Measurements from ENCODE around the gene VCAN. TPM values are rescaled to one million over a fixed set of nuclear protein-coding genes. Genes with fewer than 3 reads are reported as not detected.

VCAN gene
- total and polyA plus RNA-seq, 2 experiments from 2014 or later: 133 to 404 TPM

- Mint-ChIP-seq H3K9me3 (no peaks in the 10 kb centered on the region), H3K4me3 (no peak overlapping the region), H3K36me3 (ENCODE audit: low read depth) (no peaks in the 10 kb centered on the region), H3K27me3 (ENCODE audit: insufficient read depth, low read depth, poor library complexity) (no peaks in the 10 kb centered on the region), H3K27ac (no peak overlapping the region), H3K4me1 (no peaks in the 10 kb centered on the region)
- no peaks in the 10 kb centered on the region for H4K20me1 ChIP-seq (replicated peaks; ENCODE audit: insufficient read depth)
- no peak overlapping the region for H2AFZ ChIP-seq
- ATAC-seq: no peak
- H3K9me2 ChIP-seq (ENCODE audit: insufficient read depth): no peaks in the 10 kb centered on the region
- no peaks in the 10 kb centered on the region for H3K79me2 ChIP-seq (replicated peaks; ENCODE audit: insufficient read depth)
- H3K4me3 ChIP-seq: no peak overlapping the region
- H3K27ac ChIP-seq (ENCODE audit: low read depth): no peak overlapping the region
- no peaks in the 10 kb centered on the region for H3K4me1 ChIP-seq (ENCODE audit: insufficient read depth)
- no peaks in the 10 kb centered on the region for H3F3A ChIP-seq (replicated peaks; ENCODE audit: low read depth)
- no peaks in the 10 kb centered on the region for H3K27me3 ChIP-seq (ENCODE audit: insufficient read depth)
- DNase-seq (ENCODE audit: low spot score): no peak
- no peak for TF ChIP-seq EZH2phosphoT487 (IDR thresholded peaks at IDR 0.05; ENCODE audit: unreplicated experiment)
- no peak for TF ChIP-seq REST (IDR thresholded peaks at IDR 0.05; ENCODE audit: unreplicated experiment)
- no peak for TF ChIP-seq CREB1 (CRISPR knock-in tag; IDR thresholded peaks at IDR 0.05; ENCODE audit: low read depth)
- no peak for TF ChIP-seq JUNB (IDR thresholded peaks at IDR 0.05; ENCODE audit: unreplicated experiment)
- no peaks in the 10 kb centered on the region for H3K36me3 ChIP-seq (ENCODE audit: insufficient read depth)
- H3K4me2 ChIP-seq: no peak overlapping the region
Observed at GRCh38 chr5:83589786-83590185, 118.2 kb downstream of the VCAN start.

GRCh38 chr5:83590966-83591365, 119.4 kb downstream of the VCAN start:
- no peaks in the 10 kb centered on the region for H3K9me3 Mint-ChIP-seq
- H3K27ac Mint-ChIP-seq: no peak overlapping the region
- H3K4me3 Mint-ChIP-seq: no peak overlapping the region
- H3K27ac ChIP-seq (ENCODE audit: low read depth): no peak overlapping the region
- H3K27me3 ChIP-seq (ENCODE audit: insufficient read depth): no peaks in the 10 kb centered on the region
- H3K4me1 ChIP-seq (ENCODE audit: insufficient read depth): no peaks in the 10 kb centered on the region
- no peaks in the 10 kb centered on the region for H3F3A ChIP-seq (replicated peaks; ENCODE audit: low read depth)
- no peaks in the 10 kb centered on the region for H4K20me1 ChIP-seq (replicated peaks; ENCODE audit: insufficient read depth)
- H2AFZ ChIP-seq: no peak overlapping the region
- no peaks in the 10 kb centered on the region for H3K79me2 ChIP-seq (replicated peaks; ENCODE audit: insufficient read depth)
- no peak for DNase-seq (ENCODE audit: low spot score)
- H3K4me3 ChIP-seq: no peak overlapping the region
- no peaks in the 10 kb centered on the region for H3K36me3 ChIP-seq (ENCODE audit: insufficient read depth)
- H3K9me2 ChIP-seq (ENCODE audit: insufficient read depth): no peaks in the 10 kb centered on the region
- no peaks in the 10 kb centered on the region for H3K36me3 Mint-ChIP-seq (ENCODE audit: low read depth)
- H3K27me3 Mint-ChIP-seq (ENCODE audit: insufficient read depth, low read depth, poor library complexity): no peaks in the 10 kb centered on the region
- ATAC-seq: no peak
- no peaks in the 10 kb centered on the region for H3K4me1 Mint-ChIP-seq
- H3K4me2 ChIP-seq: no peak overlapping the region
- TF ChIP-seq ETS1 (IDR thresholded peaks at IDR 0.05) (no peak), EZH2 (IDR thresholded peaks at IDR 0.05; ENCODE audit: low read depth, unreplicated experiment) (no peak), REST (IDR thresholded peaks at IDR 0.05; ENCODE audit: unreplicated experiment) (no peak), STAT1 (IDR thresholded peaks at IDR 0.05; ENCODE audit: unreplicated experiment) (no peak), JUNB (IDR thresholded peaks at IDR 0.05; ENCODE audit: unreplicated experiment) (no peak), ZNF331 (CRISPR knock-in tag; IDR thresholded peaks at IDR 0.05; ENCODE audit: low read depth) (no peak), POLR2AphosphoS5 (IDR thresholded peaks at IDR 0.05; ENCODE audit: low read depth) (no peak), CREB1 (CRISPR knock-in tag; IDR thresholded peaks at IDR 0.05; ENCODE audit: low read depth) (no peak), CTCF (conservative IDR thresholded peaks at IDR 0.05; ENCODE audit: low read depth in 2 of 2) (no peak)

Data from GM23338 (cell line).